ENCODE results near the gene INSYN2B.

INSYN2B gene

DNA sequence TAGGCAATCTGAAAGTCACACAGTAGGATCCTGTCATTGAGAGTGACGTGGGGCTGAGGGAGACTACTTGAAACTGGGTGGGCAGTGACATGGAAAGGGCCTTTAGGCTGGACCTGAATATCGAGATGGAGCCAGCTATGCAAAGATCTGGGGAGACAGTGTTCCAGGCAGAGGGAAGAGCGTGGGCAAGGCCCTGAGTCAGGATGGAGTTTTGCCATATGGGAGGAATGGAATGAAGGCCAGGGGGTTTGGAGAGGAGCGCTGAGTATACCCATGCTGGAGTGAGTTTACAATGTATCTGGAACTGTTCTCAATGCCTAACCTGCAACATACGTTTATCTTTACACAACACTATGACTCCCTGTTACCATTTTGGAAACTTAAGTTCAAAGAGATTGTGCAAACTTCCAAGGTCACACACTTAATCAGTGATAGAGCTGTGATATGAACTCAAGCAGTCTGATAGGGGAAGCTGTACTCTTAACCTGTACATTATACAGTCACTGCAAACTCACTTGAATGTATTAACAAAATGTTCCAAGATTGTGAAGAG is 33.5 kb downstream of the INSYN2B start:
- Histone ChIP-seq H3K27ac (ENCODE audit: low read length) (no peak overlapping the region), H3K4me1 (ENCODE audit: control insufficient read depth in 1 of 2, insufficient read depth in 2 of 2, low read length in 2 of 2) (peaks cover 0 to 9% of the 10 kb centered on the region in 2 donors), H3K9me3 (ENCODE audit: control insufficient read depth in 1 of 2, low read length in 2 of 2) (no peaks in the 10 kb centered on the region), H3K27me3 (ENCODE audit: low read depth, low read length) (no peaks in the 10 kb centered on the region), H3K4me3 (ENCODE audit: low read depth in 1 of 2, low read length in 2 of 2) (no peak overlapping the region), H3K36me3 (ENCODE audit: control insufficient read depth in 1 of 2, insufficient read depth in 2 of 2, low read length in 2 of 2) (no peaks in the 10 kb centered on the region)

DNA sequence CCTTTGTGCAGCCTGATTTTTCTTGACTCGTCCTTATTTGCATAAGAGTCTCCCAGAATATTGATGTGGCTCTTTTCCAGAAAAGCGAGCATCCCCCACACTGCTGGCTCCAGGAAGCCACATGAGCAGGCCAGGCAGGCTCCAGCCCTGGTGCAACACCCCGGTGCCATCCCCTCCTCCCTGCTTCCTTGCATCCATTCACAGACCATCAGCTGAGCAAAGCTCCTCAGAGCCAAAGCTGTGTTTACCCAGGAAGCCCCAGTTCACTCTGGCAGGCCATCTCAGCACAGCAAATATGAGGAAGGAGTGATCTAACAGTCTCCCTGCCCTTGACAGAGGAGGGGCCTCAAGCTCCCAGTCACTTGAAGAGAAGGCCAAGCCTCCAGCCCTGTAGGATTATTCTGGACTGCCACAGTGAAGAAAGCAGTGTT is 34.4 kb downstream of the INSYN2B start:
- H3K36me3 ChIP-seq (ENCODE audit: control insufficient read depth in 1 of 2, insufficient read depth in 2 of 2, low read length in 2 of 2) = no peaks in the 10 kb centered on the region
- no peak overlapping the region for H3K4me3 ChIP-seq (ENCODE audit: low read depth in 1 of 2, low read length in 2 of 2)
- no peak overlapping the region for H3K27ac ChIP-seq (ENCODE audit: low read length)
- no peaks in the 10 kb centered on the region for H3K27me3 ChIP-seq (ENCODE audit: low read depth, low read length)
- H3K9me3 ChIP-seq (ENCODE audit: control insufficient read depth in 1 of 2, low read length in 2 of 2) = no peaks in the 10 kb centered on the region
- H3K4me1 ChIP-seq (ENCODE audit: control insufficient read depth in 1 of 2, insufficient read depth in 2 of 2, low read length in 2 of 2) = peaks cover 0 to 9% of the 10 kb centered on the region in 2 donors

DNA sequence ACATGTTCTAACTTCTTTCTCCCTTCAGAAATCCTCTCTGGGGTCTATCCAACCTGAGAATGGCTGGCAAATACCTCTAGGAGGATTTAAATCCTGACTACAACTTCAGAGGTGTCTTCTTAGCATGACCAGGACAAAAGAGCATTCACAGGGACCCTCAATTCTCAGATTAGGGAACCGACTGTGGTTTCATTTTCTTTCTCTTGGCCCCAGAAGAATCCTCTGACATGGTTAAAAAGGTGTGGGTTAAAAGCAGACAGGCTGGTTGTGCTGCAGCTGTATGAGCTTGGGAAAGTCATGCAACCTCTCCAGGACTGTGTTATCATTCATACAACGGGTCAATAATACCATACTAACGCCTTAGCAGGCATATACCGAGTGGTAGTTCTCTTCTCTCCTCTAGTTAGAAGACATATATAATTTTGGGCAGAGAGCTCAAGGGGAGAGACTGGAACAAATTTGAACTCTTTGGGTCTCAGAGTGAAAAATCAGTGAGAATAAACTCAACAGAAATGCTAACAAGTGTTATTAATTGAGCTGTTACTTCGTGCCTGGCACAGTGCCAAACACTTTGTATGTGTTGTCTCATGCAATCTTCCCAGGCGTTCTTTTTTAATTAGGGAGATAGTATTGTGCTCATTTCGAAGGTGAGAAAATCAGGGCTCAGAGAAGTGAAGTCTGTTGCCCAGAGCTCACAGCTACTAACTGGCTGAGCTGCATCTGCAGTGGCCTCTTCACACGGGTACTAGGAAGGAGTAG is 35.2 kb downstream of the INSYN2B start:
- Histone ChIP-seq H3K27me3 (ENCODE audit: low read depth, low read length) (no peaks in the 10 kb centered on the region), H3K36me3 (ENCODE audit: control insufficient read depth in 1 of 2, insufficient read depth in 2 of 2, low read length in 2 of 2) (no peaks in the 10 kb centered on the region), H3K4me1 (ENCODE audit: control insufficient read depth in 1 of 2, insufficient read depth in 2 of 2, low read length in 2 of 2) (peaks cover 0 to 9% of the 10 kb centered on the region in 2 donors), H3K27ac (ENCODE audit: low read length) (no peak overlapping the region), H3K9me3 (ENCODE audit: control insufficient read depth in 1 of 2, low read length in 2 of 2) (no peaks in the 10 kb centered on the region), H3K4me3 (ENCODE audit: low read depth in 1 of 2, low read length in 2 of 2) (no peak overlapping the region)

DNA sequence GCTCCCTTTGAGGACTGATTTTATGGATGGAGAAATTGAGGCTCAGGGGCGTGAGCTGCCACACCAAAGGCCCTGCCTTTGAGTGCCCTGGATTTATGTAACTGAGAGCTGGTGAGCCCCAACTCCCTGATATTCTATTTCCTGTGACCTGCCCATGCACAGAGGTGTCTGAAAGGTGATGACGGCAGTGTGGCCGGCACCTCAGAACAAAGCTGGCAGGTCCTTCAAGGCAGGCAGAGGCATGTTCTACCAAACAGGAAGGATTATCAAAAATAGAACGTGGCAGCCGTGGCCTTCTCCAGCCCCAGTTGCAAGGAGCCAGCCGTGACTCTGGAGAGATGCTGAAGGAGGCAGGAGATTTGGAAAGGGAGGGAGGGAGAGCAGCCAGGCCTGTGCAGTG is 36.2 kb downstream of the INSYN2B start:
- Histone ChIP-seq H3K4me3 (ENCODE audit: low read depth in 1 of 2, low read length in 2 of 2) (no peak overlapping the region), H3K9me3 (ENCODE audit: control insufficient read depth in 1 of 2, low read length in 2 of 2) (no peaks in the 10 kb centered on the region), H3K27ac (ENCODE audit: low read length) (no peak overlapping the region), H3K36me3 (ENCODE audit: control insufficient read depth in 1 of 2, insufficient read depth in 2 of 2, low read length in 2 of 2) (no peaks in the 10 kb centered on the region), H3K27me3 (ENCODE audit: low read depth, low read length) (no peaks in the 10 kb centered on the region), H3K4me1 (ENCODE audit: control insufficient read depth in 1 of 2, insufficient read depth in 2 of 2, low read length in 2 of 2) (peaks cover 0 to 9% of the 10 kb centered on the region in 2 donors)

DNA sequence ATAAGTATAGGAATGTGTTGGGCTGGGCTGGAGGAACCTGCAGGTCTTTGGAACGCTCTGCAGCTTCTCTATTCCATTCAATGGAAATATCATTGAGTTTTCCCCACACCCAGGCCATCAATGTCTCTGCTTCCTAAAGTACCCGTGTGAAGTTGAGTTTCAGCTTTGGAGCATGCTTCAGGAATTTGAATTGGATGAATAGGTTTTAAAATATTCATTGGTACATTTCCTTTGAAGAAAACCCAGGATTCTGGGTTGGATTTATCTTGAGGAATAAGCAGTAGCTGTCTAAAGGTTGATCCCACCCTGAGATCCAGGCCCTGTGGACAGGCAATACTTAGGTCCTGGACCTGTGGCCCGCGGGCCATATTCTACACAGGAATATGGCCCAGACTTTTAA is 37.3 kb downstream of the INSYN2B start:
- Histone ChIP-seq H3K36me3 (ENCODE audit: control insufficient read depth in 1 of 2, insufficient read depth in 2 of 2, low read length in 2 of 2) (no peaks in the 10 kb centered on the region), H3K4me3 (ENCODE audit: low read depth in 1 of 2, low read length in 2 of 2) (no peak overlapping the region), H3K27ac (ENCODE audit: low read length) (no peak overlapping the region), H3K27me3 (ENCODE audit: low read depth, low read length) (no peaks in the 10 kb centered on the region), H3K4me1 (ENCODE audit: control insufficient read depth in 1 of 2, insufficient read depth in 2 of 2, low read length in 2 of 2) (peaks cover 0 to 9% of the 10 kb centered on the region in 2 donors), H3K9me3 (ENCODE audit: control insufficient read depth in 1 of 2, low read length in 2 of 2) (no peaks in the 10 kb centered on the region)

DNA sequence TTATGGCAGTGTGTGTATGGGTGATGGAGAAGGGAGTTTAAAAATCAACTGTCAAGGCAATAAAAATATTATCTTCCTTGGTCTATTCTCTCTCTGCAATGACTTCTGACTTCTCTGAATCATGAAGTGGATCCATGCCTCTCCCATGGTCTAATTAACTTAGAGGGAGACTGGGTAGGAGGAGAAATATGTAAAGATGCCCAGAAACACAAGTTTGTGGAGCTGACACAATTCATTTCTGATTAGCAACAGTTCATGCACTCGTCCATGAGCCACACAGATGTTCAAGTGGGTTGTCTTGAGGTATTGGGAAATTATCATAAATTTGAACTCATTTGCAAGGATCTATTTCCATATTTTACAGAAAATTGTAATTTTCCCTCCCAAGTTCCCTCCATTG is 38.1 kb downstream of the INSYN2B start:
- Histone ChIP-seq H3K27me3 (ENCODE audit: low read depth, low read length) (no peaks in the 10 kb centered on the region), H3K27ac (ENCODE audit: low read length) (no peak overlapping the region), H3K36me3 (ENCODE audit: control insufficient read depth in 1 of 2, insufficient read depth in 2 of 2, low read length in 2 of 2) (no peaks in the 10 kb centered on the region), H3K9me3 (ENCODE audit: control insufficient read depth in 1 of 2, low read length in 2 of 2) (no peaks in the 10 kb centered on the region), H3K4me1 (ENCODE audit: control insufficient read depth in 1 of 2, insufficient read depth in 2 of 2, low read length in 2 of 2) (peaks cover 0 to 9% of the 10 kb centered on the region in 2 donors), H3K4me3 (ENCODE audit: low read depth in 1 of 2, low read length in 2 of 2) (no peak overlapping the region)

DNA sequence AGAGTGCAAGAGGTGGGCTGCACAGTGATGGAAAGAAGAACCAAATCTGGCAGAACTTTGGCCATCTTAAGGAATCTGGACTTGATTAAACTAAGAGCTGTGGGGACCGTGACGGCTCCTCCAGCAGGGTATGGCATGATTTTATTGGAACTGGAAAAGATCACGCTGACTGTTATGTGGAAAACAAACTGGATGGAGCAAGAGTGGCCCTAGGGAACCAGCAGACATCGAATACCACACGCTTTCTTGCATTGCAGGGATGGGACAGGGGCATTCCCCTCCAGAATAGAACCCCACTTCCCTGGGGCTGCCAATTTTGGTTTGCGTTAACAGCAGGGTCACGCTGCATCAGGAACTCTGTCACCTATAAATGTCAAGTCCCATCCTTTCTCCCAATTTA is 38.8 kb downstream of the INSYN2B start:
- H3K27me3 ChIP-seq (ENCODE audit: low read depth, low read length) = no peaks in the 10 kb centered on the region
- H3K27ac ChIP-seq (ENCODE audit: low read length) = no peak overlapping the region
- no peak overlapping the region for H3K4me3 ChIP-seq (ENCODE audit: low read depth in 1 of 2, low read length in 2 of 2)
- H3K4me1 ChIP-seq (ENCODE audit: control insufficient read depth in 1 of 2, insufficient read depth in 2 of 2, low read length in 2 of 2) = peaks cover 0 to 9% of the 10 kb centered on the region in 2 donors
- no peaks in the 10 kb centered on the region for H3K36me3 ChIP-seq (ENCODE audit: control insufficient read depth in 1 of 2, insufficient read depth in 2 of 2, low read length in 2 of 2)
- H3K9me3 ChIP-seq (ENCODE audit: control insufficient read depth in 1 of 2, low read length in 2 of 2) = no peaks in the 10 kb centered on the region

DNA sequence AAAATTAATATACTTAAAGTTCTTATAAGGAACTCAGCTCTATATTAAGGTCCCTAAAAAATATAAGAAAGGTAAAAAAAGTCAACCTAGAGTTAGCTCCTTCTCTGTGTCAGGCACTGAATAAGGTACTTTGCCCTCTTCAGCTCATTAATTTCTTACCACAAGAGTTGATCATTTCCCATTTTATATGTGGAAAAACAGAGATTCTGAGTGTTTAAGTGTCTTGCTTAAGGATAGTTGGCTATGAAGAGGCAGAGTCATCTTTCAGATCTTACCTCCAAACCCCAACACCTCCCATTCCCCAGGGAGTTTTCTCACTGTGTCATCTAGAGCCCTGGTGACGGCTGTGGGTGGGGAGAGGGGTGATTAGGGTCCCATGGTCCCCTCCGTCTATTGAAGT is 40.6 kb downstream of the INSYN2B start:
- Histone ChIP-seq H3K36me3 (ENCODE audit: control insufficient read depth in 1 of 2, insufficient read depth in 2 of 2, low read length in 2 of 2) (no peaks in the 10 kb centered on the region), H3K4me3 (ENCODE audit: low read depth in 1 of 2, low read length in 2 of 2) (no peak overlapping the region), H3K9me3 (ENCODE audit: control insufficient read depth in 1 of 2, low read length in 2 of 2) (no peaks in the 10 kb centered on the region), H3K27ac (ENCODE audit: low read length) (no peak overlapping the region), H3K4me1 (ENCODE audit: control insufficient read depth in 1 of 2, insufficient read depth in 2 of 2, low read length in 2 of 2) (no peaks in the 10 kb centered on the region), H3K27me3 (ENCODE audit: low read depth, low read length) (no peaks in the 10 kb centered on the region)

DNA sequence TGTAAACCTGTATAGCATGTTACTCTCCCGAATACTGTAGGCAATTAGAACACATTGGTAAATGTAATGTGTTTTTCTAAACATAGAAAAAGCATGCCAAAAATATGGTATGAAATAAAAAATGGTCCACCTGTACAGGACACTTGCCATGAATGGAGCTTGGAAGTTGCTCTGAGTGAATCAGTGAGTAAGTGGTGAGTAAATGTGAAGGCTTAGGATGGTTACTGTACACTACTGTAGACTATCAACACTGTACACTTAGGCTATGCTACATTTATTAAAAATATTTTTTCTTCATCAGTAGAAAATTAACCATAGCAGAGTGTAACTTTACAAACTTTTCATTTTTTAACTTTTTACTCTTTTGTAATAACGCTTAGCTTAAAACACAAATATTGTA is 41.9 kb downstream of the INSYN2B start:
- H3K36me3 ChIP-seq (ENCODE audit: control insufficient read depth in 1 of 2, insufficient read depth in 2 of 2, low read length in 2 of 2) = no peaks in the 10 kb centered on the region
- H3K4me1 ChIP-seq (ENCODE audit: control insufficient read depth in 1 of 2, insufficient read depth in 2 of 2, low read length in 2 of 2) = no peaks in the 10 kb centered on the region
- H3K4me3 ChIP-seq (ENCODE audit: low read depth in 1 of 2, low read length in 2 of 2) = no peak overlapping the region
- H3K27me3 ChIP-seq (ENCODE audit: low read depth, low read length) = no peaks in the 10 kb centered on the region
- no peaks in the 10 kb centered on the region for H3K9me3 ChIP-seq (ENCODE audit: control insufficient read depth in 1 of 2, low read length in 2 of 2)
- H3K27ac ChIP-seq (ENCODE audit: low read length) = no peak overlapping the region

DNA sequence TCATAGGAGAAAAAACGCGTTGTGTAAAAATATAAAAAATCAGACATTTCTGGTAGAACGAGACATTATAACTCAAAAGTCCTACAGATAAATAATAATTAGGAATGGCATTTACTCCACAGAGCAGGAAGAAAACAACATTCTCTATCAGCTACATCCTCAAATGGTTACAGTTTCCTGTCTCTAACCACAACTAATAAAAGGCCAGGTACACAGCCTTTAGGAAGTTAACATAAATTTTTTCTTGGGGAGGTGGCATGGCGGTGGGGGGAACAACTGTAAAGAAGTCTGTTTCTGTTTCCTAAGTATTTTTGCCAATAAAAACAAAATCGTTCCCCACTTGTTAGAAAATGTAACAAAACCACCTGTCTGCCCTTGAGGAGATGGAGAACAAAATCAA is 44.5 kb downstream of the INSYN2B start:
- Histone ChIP-seq H3K27me3 (ENCODE audit: low read depth, low read length) (no peaks in the 10 kb centered on the region), H3K27ac (ENCODE audit: low read length) (no peak overlapping the region), H3K4me3 (ENCODE audit: low read depth in 1 of 2, low read length in 2 of 2) (no peak overlapping the region)

DNA sequence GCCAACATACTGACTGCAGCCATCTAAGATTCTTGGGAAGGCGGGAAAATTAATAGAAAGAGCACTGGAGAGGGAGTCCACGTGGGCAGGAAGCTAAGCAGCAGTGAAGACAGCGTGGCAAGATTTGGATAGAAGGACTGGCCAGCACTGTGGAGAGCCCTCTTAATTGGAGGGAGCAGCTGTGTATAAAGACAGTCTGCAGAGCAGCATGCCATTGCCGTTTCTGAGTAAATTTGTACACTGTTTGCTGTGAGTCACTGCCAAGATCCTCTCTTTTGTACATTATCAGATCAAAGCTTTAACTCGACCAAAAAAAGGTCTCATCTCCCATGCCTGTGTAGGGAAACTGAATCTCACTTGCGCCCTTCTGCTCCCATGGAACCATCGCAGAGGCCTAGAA is 45.3 kb downstream of the INSYN2B start:
- no peak overlapping the region for H3K27ac ChIP-seq (ENCODE audit: low read length)
- no peaks in the 10 kb centered on the region for H3K36me3 ChIP-seq (ENCODE audit: control insufficient read depth in 1 of 2, insufficient read depth in 2 of 2, low read length in 2 of 2)
- H3K27me3 ChIP-seq (ENCODE audit: low read depth, low read length) = no peaks in the 10 kb centered on the region
- no peaks in the 10 kb centered on the region for H3K9me3 ChIP-seq (ENCODE audit: control insufficient read depth in 1 of 2, low read length in 2 of 2)
- H3K4me1 ChIP-seq (ENCODE audit: control insufficient read depth in 1 of 2, insufficient read depth in 2 of 2, low read length in 2 of 2) = no peaks in the 10 kb centered on the region
- no peak overlapping the region for H3K4me3 ChIP-seq (ENCODE audit: low read depth in 1 of 2, low read length in 2 of 2)

More for the DNA sequence above, 44.5 kb downstream of the INSYN2B start:
- no peaks in the 10 kb centered on the region for H3K9me3 ChIP-seq (ENCODE audit: control insufficient read depth in 1 of 2, low read length in 2 of 2)
- H3K4me1 ChIP-seq (ENCODE audit: control insufficient read depth in 1 of 2, insufficient read depth in 2 of 2, low read length in 2 of 2) = no peaks in the 10 kb centered on the region
- no peaks in the 10 kb centered on the region for H3K36me3 ChIP-seq (ENCODE audit: control insufficient read depth in 1 of 2, insufficient read depth in 2 of 2, low read length in 2 of 2)

DNA sequence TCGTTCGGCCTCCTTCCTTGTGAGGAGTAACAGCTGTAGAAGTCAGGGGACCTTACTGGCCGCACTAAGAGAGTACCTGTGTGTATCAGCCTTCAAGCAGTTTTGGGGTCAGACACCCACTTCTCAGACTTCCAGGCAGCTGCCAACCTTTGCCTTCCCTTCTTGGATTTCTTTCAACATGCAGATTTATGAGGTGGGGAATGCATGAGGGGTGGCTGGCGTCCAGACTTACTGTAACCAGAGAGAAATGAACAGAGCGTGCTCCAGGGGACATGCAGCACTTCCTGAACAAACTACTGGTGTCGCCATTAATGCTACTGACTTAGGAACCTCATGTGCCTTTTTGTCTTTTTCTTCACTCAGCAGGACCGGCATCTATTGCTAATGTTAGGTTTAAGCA is 46.7 kb downstream of the INSYN2B start:
- no peaks in the 10 kb centered on the region for H3K36me3 ChIP-seq (ENCODE audit: control insufficient read depth in 1 of 2, insufficient read depth in 2 of 2, low read length in 2 of 2)
- no peak overlapping the region for H3K4me3 ChIP-seq (ENCODE audit: low read depth in 1 of 2, low read length in 2 of 2)
- no peaks in the 10 kb centered on the region for H3K4me1 ChIP-seq (ENCODE audit: control insufficient read depth in 1 of 2, insufficient read depth in 2 of 2, low read length in 2 of 2)
- H3K27me3 ChIP-seq (ENCODE audit: low read depth, low read length) = no peaks in the 10 kb centered on the region
- no peaks in the 10 kb centered on the region for H3K9me3 ChIP-seq (ENCODE audit: control insufficient read depth in 1 of 2, low read length in 2 of 2)
- no peak overlapping the region for H3K27ac ChIP-seq (ENCODE audit: low read length)
